Measurements from ENCODE around the gene ULK2.

Gene ULK2

DNA sequence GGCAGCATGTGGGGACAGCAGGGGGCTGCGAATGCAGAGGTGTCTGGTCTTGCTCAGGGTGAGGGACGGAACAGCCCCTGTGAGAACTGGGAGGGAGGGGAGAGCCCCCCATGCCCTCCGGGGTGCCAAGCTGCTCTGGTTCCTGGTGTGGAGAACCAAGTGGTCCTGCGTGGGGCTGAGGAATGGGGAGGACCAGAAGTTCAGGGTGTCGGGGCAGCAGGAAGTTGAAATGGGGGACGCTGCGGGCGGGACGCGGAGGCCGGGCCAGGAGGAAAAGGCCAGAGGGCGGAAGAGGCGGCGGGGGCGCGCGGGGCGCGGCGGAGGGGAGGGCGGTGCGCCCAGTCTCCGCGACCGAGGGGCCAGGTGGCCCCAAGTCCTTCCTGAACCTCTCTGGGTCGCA, 123.2 kb downstream of the ULK2 start:
- TF ChIP-seq, protein P1, sequence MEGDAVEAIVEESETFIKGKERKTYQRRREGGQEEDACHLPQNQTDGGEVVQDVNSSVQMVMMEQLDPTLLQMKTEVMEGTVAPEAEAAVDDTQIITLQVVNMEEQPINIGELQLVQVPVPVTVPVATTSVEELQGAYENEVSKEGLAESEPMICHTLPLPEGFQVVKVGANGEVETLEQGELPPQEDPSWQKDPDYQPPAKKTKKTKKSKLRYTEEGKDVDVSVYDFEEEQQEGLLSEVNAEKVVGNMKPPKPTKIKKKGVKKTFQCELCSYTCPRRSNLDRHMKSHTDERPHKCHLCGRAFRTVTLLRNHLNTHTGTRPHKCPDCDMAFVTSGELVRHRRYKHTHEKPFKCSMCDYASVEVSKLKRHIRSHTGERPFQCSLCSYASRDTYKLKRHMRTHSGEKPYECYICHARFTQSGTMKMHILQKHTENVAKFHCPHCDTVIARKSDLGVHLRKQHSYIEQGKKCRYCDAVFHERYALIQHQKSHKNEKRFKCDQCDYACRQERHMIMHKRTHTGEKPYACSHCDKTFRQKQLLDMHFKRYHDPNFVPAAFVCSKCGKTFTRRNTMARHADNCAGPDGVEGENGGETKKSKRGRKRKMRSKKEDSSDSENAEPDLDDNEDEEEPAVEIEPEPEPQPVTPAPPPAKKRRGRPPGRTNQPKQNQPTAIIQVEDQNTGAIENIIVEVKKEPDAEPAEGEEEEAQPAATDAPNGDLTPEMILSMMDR (IDR thresholded peaks at IDR 0.05; ENCODE audit: low read length), result no peak
- TF ChIP-seq EZH2 (IDR thresholded peaks at IDR 0.05; ENCODE audit: borderline replicate concordance, low read length), result no peak
- Histone ChIP-seq H3K27me3 (ENCODE audit: insufficient read depth, low read length) (no peaks in the 10 kb centered on the region), H3K9me3 (ENCODE audit: low read length) (no peaks in the 10 kb centered on the region), H3K36me3 (ENCODE audit: insufficient read depth, low read length) (no peaks in the 10 kb centered on the region), H3K27ac (ENCODE audit: low read depth, low read length, poor library complexity, severe bottlenecking) (no peak overlapping the region), H3K79me2 (ENCODE audit: insufficient read depth, low read length) (no peaks in the 10 kb centered on the region), H2AFZ (ENCODE audit: low read length) (no peak overlapping the region), H3F3A (ENCODE audit: insufficient read depth, low read length) (no peaks in the 10 kb centered on the region), H3K9ac (ENCODE audit: low read length) (no peak overlapping the region), H3K4me1 (ENCODE audit: insufficient read depth, low read length, severe bottlenecking) (no peaks in the 10 kb centered on the region), H3K4me3 (ENCODE audit: low read depth, low read length, poor library complexity, severe bottlenecking) (no peak overlapping the region), H3K4me2 (ENCODE audit: low read length) (no peak overlapping the region), H4K20me1 (ENCODE audit: insufficient read depth, low read length) (no peaks in the 10 kb centered on the region), H3K9me2 (ENCODE audit: low read depth, low read length) (no peaks in the 10 kb centered on the region)

DNA sequence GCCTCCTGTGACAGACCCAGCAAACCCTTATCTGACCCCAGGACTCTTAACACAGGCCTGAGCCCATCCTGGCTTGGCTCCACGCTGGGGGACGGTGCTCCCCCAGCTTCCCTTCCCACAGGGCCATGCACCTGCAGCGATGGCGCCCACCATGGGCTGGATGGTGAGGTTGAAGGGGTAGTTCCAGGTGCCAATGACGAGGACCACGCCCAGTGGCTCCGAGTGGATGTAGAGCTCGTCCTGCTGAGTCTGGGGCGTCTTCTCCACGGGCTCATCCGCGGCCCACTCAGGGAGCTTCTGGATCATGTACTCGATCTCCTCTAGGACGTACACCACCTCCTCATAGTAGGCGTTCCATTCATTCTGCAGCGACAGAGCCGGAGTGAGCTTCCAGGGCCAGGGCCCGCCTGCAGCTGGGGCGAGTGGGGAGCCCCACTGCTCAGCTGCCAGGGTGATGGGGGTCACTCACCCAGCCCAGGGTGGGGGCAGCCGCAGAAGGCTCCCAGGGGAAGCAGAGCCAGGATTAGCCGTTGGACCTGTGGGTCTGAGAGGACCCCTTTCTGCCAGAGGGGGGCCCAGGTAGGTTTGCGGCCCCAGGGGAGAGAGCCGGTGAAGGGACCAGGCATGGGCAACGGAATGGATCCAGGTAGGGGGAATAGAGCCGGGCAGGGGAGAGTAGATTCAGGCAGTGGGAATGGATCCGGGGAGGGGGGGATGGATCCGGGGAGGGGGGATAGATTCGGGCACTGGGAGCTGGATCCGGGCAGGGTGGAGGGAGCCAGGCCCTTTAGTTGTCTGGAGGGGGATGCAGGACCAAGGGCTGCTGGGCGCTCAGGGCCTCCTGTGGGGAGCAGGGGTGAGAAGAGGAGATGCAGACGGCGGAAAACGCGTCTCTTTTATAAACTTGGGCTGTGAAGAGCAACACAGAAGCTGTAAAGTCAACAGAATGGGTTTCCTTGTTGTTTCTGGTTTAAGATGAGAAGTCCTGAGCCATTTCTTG, 124.3 kb downstream of the ULK2 start:
- Histone ChIP-seq H3K9ac (ENCODE audit: low read length) (no peak overlapping the region), H3F3A (ENCODE audit: insufficient read depth, low read length) (no peaks in the 10 kb centered on the region), H2AFZ (ENCODE audit: low read length) (no peak overlapping the region), H3K9me2 (ENCODE audit: low read depth, low read length) (no peaks in the 10 kb centered on the region), H3K79me2 (ENCODE audit: insufficient read depth, low read length) (no peaks in the 10 kb centered on the region), H3K36me3 (ENCODE audit: insufficient read depth, low read length) (no peaks in the 10 kb centered on the region), H3K4me3 (ENCODE audit: low read depth, low read length, poor library complexity, severe bottlenecking) (no peak overlapping the region), H3K27ac (ENCODE audit: low read depth, low read length, poor library complexity, severe bottlenecking) (no peak overlapping the region), H3K9me3 (ENCODE audit: low read length) (no peaks in the 10 kb centered on the region), H3K4me2 (ENCODE audit: low read length) (no peak overlapping the region), H3K4me1 (ENCODE audit: insufficient read depth, low read length, severe bottlenecking) (no peaks in the 10 kb centered on the region), H3K27me3 (ENCODE audit: insufficient read depth, low read length) (no peaks in the 10 kb centered on the region), H4K20me1 (ENCODE audit: insufficient read depth, low read length) (no peaks in the 10 kb centered on the region)
- TF ChIP-seq, protein P1 (IDR thresholded peaks at IDR 0.05; ENCODE audit: low read length), result no peak
- TF ChIP-seq EZH2 (IDR thresholded peaks at IDR 0.05; ENCODE audit: borderline replicate concordance, low read length), result no peak

DNA sequence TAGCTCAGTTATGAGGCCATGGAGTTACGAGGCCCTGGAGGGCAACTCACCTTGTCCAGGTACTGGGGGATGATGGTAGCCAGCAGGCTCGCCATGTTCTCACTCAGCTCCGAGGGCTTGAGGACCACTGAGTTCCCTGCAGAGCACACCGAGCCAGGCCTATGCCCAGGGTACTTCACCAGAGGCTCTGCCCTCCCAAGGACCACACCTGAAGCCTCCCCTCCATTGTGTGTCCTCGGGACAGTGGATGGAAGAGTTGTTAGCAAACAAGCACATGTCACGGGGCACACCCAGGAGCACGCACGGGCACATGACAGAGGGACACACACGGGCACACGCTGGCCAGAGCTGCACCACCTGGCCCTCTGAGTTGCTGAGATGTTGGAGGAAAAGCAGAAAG, 125.2 kb downstream of the ULK2 start:
- H3K4me2 ChIP-seq (ENCODE audit: low read length), result no peak overlapping the region
- H3K27ac ChIP-seq (ENCODE audit: low read depth, low read length, poor library complexity, severe bottlenecking), result no peak overlapping the region
- no peaks in the 10 kb centered on the region for H4K20me1 ChIP-seq (ENCODE audit: insufficient read depth, low read length)
- H3K4me1 ChIP-seq (ENCODE audit: insufficient read depth, low read length, severe bottlenecking), result no peaks in the 10 kb centered on the region
- no peaks in the 10 kb centered on the region for H3K36me3 ChIP-seq (ENCODE audit: insufficient read depth, low read length)
- H3F3A ChIP-seq (ENCODE audit: insufficient read depth, low read length), result no peaks in the 10 kb centered on the region
- TF ChIP-seq, protein P1 (IDR thresholded peaks at IDR 0.05; ENCODE audit: low read length), result no peak
- no peak for TF ChIP-seq EZH2 (IDR thresholded peaks at IDR 0.05; ENCODE audit: borderline replicate concordance, low read length)
- H2AFZ ChIP-seq (ENCODE audit: low read length), result no peak overlapping the region
- no peaks in the 10 kb centered on the region for H3K79me2 ChIP-seq (ENCODE audit: insufficient read depth, low read length)
- no peaks in the 10 kb centered on the region for H3K9me3 ChIP-seq (ENCODE audit: low read length)
- no peaks in the 10 kb centered on the region for H3K27me3 ChIP-seq (ENCODE audit: insufficient read depth, low read length)
- no peak overlapping the region for H3K9ac ChIP-seq (ENCODE audit: low read length)
- no peaks in the 10 kb centered on the region for H3K9me2 ChIP-seq (ENCODE audit: low read depth, low read length)
- H3K4me3 ChIP-seq (ENCODE audit: low read depth, low read length, poor library complexity, severe bottlenecking), result no peak overlapping the region

All from OCI-LY1 (cell line).